GM13976 (cell line): ENCODE data around the gene COL28A1.

Experiments
- DNase-seq: peaks from one replicate; pipeline ENCODE4 v3.0.0; 2012; ENCODE audit warnings: low spot score
- in situ Hi-C: fragments of 300-500 bp; cut with MboI; formaldehyde crosslinking; loops from one replicate; pipeline ENCODE4 v1.12.0; 2022; ENCODE audit warnings: low sequenced_read_pairs, mixed read lengths, inconsistent platforms; ENCODE audit not compliant: unreplicated experiment
- TF ChIP-seq, protein P1 (sequence below): IDR thresholded peaks from 2 replicates; pipeline ENCODE4 v1.5.1; 2012; ENCODE audit warnings: borderline replicate concordance, mild to moderate bottlenecking; ENCODE audit not compliant: insufficient read depth; ENCODE audit errors: extremely low read depth, missing control alignments, control extremely low read depth

The COL28A1 gene

GRCh38 chr7:7554021-7554432 lies 18.4 kb upstream of the COL28A1 start:
- in situ Hi-C loops = loop anchor here (10.0 kb wide), 1 partner anchor 129 kb away; no protein-coding TSS in a partner anchor
- TF ChIP-seq, protein P1, sequence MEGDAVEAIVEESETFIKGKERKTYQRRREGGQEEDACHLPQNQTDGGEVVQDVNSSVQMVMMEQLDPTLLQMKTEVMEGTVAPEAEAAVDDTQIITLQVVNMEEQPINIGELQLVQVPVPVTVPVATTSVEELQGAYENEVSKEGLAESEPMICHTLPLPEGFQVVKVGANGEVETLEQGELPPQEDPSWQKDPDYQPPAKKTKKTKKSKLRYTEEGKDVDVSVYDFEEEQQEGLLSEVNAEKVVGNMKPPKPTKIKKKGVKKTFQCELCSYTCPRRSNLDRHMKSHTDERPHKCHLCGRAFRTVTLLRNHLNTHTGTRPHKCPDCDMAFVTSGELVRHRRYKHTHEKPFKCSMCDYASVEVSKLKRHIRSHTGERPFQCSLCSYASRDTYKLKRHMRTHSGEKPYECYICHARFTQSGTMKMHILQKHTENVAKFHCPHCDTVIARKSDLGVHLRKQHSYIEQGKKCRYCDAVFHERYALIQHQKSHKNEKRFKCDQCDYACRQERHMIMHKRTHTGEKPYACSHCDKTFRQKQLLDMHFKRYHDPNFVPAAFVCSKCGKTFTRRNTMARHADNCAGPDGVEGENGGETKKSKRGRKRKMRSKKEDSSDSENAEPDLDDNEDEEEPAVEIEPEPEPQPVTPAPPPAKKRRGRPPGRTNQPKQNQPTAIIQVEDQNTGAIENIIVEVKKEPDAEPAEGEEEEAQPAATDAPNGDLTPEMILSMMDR = no peak
- no peak for DNase-seq

DNA sequence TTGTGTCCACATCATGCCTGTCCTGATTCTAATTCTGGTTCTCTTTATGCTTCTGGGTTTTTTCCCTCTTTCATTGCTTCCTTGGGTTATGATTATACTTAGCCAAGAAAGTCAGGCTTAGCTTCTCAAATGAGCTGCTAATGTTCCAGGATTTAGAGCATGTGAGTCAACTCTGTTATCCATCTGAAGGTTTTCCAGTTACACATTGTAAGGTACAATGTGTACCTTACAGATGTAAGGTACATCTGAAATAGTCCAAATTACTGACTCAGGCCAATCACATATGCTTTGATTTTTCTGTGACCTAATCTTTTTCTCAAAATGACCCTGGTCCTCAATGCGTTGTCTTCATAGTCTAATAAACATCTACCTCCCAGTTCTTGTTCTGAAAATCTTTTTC lies 17.7 kb upstream of the COL28A1 start:
- no peak for DNase-seq
- TF ChIP-seq, protein P1 = no peak
- in situ Hi-C loops = loop anchor here (10.0 kb wide), 1 partner anchor 129 kb away; no protein-coding TSS in a partner anchor

GRCh38 chr7:7552199-7552598 lies 16.5 kb upstream of the COL28A1 start:
- TF ChIP-seq, protein P1 = no peak
- DNase-seq = no peak
- in situ Hi-C loops = loop anchor here (10.0 kb wide), 1 partner anchor 127 kb away; no protein-coding TSS in a partner anchor

DNA sequence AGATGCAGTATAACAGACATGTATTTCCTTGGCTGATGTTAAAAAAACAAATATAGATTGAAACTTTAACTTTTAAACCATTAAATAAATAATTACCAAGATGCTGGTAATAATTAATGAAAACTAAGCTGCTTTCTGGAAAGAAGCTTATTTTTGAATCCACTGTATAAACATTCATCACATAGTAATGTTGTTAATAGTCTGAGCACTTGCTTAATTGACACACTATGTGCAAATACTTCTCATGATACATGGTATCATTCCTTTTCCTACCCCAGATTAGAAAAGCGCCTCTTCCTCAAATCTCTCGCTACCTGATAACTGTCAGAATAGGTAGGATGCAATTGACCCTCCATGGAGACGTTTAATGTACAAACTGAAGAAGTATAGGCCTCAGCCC lies 15.0 kb upstream of the COL28A1 start:
- no peak for DNase-seq
- TF ChIP-seq, protein P1 = no peak
- in situ Hi-C loops = loop anchor here (10.0 kb wide), 1 partner anchor 126 kb away; no protein-coding TSS in a partner anchor

DNA sequence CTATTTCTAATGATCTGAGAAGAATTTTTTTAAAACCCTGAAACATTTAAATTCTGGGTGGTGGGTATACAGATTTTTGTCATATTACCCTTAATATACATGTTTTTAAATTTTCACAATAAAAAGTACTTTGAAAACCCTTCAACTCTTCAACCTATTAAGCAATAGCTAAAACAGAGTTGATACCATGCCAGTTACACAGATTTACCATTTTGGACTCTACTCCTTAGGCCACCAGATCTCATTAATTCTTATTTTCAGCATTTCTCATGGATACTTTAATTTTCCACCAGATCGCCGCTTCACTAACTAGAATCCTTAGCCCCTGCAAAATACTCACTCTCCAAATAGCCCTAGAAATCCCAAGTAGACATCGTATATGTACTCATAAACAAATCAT lies 12.7 kb upstream of the COL28A1 start:
- in situ Hi-C loops = no loop called here
- TF ChIP-seq, protein P1 = no peak
- no peak for DNase-seq

DNA sequence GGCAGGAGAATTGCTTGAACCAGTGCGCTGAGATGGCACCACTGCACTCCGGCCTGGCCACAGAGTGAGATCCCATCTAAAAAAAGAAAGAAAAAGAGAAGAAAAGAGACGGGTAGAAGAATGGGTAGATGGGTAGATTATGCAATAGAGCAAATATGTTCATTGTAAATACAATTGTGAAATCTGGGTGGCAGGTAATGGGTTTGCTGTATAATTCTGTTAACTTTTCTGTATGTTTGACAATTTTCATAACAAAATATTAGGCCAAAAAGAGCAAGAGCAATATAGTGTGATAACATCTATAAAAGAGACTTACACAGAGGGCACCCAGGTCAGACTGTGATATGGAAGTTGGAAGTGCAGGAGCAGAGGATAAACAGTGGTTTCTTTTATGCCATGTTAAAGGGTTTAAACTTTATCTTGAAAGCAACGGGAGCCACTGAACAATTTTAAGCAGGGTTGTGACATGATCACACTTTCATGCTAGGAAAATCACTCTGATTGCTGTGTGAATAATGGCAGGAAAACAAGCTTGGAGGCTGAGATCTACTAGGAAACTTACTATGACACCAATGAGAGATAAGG lies 6.7 kb upstream of the COL28A1 start:
- TF ChIP-seq, protein P1 = no peak
- in situ Hi-C loops = loop anchor here (5.0 kb wide), 1 partner anchor 440 kb away; no protein-coding TSS in a partner anchor
- DNase-seq = no peak
